Measurements from ENCODE around the gene SLC25A4.
"Not testable (repeated sequence)": the region's sequence is repeated elsewhere in the genome, so short reads cannot be mapped to it uniquely, and the experiment has no call there.

The SLC25A4 gene

DNA sequence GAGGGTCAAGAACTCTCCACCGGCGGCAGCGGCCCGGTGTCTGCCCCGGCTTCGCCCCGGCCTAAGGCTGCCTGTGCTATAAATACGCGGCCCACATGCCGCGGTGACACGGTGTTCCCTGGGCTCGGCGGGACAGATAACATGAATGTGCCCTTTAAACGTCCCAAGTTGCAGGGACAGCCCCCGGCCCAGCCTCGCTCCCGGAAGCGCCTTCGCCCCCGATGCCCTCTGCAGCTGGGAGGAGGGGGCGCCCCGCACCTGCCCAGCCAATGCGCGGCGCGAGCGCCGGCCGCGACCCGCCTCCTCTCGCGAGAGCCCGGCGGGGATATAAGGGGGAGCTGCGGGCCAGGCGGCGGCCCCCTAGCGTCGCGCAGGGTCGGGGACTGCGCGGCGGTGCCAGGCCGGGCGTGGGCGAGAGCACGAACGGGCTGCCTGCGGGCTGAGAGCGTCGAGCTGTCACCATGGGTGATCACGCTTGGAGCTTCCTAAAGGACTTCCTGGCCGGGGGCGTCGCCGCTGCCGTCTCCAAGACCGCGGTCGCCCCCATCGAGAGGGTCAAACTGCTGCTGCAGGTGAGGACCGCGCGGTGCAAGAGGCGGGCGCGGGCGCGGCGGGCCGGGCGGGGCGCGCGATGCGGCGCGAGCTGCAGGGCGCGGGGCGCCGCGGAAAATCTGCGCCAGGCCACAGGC lies at the start of gene SLC25A4:
Gene SLC25A4 (plus strand): TSS at position 355 of the 689 bp plus-strand sequence. CDS start 107 bp downstream, at position 462.
- DNase-seq = peak; percentile 75

DNA sequence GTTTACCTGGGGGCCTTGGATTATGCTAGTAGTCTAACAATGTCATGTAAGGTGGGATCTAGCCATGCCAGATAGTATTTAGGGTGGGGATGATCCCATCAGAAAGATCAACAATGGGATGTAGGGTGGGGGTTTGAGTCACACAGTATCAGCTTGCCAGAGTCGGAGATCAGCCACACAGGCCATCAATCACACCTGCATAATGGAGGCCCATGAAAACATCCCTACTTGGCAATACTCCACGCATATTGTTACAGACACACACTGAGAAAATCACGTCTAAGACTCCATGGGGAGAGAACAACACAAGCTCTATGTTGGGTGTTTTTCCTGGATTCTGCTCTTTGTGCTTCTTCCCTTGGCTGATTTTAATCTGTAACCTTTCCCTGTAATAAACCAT lies 49.5 kb upstream of the SLC25A4 start:
- no peak for DNase-seq

DNA sequence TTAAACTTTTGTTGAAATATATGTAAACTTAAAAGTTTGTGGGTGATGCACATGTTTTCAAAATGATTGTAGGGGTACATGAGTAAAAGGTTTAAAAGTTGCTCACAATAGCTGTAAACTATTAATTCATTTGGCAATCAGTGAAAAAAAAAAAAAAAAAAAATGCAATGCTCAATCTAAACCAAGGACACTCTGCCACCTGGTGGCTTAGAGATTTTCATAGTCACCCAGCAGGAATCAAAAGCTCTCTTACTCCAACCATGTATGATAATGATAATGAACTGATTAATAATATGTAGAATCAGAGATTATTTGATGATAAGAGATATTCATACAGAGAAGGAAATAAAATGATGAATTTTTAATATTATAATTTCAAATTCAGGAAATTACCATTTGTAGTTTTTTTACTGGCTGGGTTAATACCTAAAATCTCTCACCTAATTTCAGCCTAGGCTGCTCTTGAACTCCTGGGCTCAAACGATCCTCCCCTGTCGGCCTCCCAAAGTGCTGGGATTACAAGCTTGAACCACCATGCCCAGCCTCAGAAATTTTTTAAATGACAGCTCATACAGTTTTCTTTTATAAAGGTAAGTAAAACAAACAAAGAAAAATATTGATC lies 46.9 kb upstream of the SLC25A4 start:
- DNase-seq = peak; percentile 20

DNA sequence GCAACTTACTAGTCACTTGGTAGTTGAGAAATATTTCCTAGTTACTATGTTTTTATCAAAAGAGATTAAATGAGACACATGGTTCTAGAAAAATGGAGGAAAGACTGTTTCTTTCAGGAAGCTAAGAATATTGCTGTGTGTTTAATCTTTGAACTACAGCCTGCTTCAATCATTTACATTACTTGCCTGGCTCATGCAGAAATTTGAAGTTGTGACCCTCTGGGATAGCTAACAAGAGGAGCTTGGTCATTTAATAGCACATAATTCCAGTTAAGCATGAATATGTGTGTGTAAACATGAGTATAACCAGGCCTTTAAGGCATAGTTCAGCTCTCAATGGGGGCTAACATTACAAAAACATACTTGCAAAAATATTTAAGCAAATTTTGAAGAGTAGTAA lies 44.6 kb upstream of the SLC25A4 start:
- no peak for DNase-seq

DNA sequence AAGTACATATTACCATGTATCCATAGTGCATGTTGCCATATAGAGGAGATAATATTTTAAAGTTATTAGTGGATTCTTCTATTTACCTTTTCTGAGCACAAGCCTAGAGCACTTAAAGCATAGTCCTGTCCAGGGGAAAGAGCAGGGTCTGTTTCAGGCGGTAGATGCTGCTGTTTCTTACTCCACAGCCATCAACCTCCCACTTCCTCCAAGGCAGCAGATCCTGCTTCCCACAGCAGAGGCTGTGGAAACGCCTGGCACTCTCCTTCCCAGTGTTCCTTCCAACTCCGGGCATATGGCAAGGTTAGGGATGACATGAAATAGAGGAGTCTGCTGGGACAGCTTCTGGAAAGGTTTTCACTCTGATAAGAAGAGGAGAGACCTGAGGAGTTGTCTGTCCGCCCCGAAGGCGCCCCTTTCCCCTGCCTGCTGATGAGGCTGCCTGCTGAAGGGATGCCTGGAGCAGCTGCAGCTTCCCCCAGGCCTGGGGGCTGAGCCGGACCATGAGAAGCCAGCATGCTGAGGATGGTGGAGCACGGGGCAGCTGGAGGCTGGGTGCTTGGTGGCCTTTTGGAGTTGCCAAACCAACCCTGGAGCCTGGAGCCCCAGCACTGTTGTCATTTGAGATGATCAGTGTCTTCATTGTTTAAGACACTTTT lies 43.9 kb upstream of the SLC25A4 start:
- no peak for DNase-seq

DNA sequence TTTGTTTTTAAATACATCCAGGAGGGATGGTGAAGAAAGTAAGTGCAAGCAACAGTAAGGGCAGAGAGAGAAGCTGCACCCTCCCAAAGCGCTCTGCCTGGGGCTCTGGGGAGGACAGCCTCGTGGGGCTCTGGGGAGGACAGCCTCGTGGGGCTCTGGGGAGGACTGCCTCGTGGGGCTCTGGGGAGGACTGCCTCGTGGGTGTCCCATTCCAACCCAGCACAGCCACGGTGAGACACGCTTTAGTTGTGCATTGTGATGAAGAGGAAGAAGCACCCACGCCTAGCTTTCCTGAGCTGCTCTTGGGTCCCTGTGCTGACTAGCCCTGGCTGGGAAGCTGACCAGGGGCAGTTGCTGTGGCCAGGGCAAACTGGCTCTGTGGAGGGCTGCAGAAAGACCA lies 43.1 kb upstream of the SLC25A4 start:
- DNase-seq = no peak

DNA sequence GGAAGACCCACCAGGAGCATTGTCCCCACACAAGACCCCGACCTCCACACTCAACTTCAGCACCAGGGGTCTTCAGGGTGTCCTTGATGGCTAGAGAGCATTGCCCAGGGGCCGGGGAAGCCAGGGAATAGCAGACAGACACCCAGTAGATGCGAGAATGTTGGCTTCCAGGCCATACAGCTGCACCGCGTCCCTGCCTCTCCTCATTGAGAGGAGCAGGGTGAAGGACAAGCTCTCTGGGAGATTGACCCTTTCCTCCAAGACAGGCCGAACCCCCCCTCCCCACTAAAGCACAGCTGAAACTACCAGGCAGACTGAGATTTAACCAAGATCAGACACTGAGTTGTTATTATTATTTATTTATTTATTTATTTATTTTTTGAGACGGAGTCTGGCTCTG lies 42.6 kb upstream of the SLC25A4 start:
- DNase-seq = no peak

DNA sequence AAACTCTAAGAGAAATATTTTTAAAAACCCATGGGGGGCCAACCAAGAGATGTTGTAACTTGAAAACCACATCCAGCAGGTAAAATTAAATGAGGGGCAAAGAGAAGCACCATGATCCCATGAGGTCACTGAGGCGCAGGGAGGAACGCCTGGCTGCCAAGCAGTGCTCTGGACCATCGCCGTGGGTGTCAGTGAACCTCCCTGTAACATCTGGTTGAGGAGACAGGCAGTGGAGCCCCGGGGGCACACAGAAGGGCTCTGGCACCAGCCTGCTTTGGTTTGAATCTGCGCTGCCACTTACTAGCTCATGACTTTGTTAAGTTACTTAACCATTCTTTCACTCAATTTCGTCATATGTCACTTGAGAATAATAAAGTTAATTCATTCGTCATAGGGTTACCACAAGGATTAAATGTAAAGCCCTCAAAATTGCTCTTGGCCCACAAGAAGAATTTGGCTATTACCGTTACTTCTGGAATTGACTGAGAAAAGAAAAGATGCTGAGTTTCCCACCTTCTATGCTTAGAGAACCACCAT lies 41.6 kb upstream of the SLC25A4 start:
- DNase-seq = no peak

DNA sequence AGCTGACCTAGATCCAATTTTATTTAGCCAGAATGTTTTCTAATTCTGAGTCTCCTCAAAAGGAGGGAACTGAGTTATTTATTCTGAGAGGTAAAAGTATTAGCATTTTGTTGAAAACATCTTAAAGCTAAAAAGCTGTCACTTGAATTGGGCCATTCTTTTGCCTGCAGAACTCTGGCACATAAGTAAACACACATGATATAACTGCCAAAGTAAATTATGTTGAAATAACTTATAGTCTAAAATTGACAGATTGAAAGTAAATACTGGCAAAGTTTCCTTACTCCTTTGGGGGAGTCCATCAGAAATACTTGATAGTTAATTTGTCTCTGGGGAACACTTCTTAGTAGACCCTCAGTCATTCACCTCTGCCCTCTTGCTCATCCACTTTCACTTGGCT lies 38.3 kb upstream of the SLC25A4 start:
- no peak for DNase-seq

DNA sequence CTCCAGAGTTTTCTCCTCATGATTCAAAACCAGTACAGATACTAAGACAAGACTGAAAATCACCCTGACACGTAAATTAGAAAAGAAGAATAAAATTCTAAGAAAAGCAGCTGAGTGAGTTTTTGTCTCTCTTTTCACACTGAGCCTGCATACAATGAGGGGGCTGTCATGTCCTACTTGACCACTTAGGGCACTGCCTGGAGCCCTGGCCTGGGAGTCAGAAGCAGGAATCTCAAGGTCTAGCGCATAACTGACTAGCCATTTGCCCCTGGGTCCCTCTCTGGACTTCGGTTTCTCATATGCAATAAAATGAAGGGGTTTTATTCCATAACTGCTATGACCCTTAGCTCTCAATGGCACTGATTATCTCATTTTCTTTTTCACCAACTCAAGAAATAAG lies 36.7 kb upstream of the SLC25A4 start:
- no peak for DNase-seq

DNA sequence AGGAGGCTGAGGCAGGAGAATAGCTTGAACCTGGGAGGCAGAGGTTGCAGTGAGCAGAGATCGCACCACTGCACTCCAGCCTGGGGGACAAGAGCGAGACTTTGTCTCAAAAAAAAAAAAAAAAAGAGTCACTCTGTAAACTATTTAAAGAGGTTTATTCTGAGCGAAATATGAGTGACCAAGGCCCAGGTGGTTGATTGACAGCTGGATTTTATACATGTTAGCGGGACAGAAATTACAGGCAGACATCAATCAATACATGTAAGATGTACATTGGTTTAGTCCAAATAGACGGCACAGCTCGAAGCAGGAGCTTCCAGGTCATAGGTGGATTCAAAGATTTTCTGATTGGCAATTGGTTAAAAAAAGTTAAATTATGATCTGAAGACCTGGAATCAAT lies 35.5 kb upstream of the SLC25A4 start:
- DNase-seq = not testable (repeated sequence)

DNA sequence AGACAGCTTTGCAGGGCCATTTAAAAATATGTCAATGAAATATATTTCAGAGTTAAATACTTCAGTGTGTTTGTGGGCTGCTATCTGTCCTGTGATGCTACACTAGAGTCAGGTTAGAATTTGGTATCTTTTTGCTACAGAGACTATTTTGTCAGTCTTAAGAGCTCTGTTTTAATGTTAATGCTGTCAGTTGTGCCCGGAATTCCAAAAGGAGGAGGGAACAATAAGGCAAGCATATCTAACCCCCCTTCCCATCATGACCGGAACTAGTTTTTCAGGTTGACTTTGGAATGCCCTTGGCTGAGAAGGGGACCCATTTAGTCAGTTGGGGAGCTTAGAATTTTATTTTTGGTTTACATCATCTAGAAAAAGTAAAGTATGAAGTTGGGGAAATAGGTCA lies 34.9 kb upstream of the SLC25A4 start:
- DNase-seq = no peak

DNA sequence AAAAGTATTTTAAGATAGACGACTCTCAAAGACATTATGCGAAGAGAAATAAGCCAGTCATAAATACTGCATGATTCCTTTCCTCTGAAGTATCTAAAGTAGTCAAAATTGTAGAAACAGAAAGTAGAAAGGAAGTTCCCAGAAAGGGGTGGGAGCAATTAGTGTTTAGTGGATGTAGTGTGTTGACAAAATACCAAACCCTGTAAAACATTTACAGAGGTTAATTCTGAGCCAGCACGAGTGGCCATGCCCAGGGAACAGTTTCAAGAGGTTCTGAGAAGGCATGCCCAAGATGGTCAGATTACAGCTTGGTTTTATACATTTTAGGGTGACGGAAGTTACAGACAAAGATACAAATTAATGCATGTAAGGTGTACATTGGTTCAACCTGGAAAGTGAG lies 34.4 kb upstream of the SLC25A4 start:
- DNase-seq = peak; percentile 25

DNA sequence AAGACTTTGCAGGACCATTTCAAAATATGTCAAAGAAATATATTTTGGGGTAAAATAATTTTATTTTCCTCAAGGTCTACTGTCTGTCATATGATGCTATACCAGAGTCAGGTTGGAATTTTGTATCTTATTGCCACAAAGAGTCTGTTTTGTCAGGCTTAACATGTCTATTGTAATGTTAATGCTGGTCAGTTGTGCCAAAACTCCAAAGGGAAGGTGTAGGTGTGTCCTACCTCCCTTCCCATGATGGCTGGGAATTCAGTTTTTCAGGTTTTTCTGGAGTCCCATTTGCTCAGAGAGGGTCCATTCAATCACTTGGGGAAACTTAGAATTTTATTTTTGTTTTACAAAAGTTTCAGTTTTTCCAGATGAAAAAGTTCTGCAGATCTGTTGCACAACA lies 33.3 kb upstream of the SLC25A4 start:
- no peak for DNase-seq

DNA sequence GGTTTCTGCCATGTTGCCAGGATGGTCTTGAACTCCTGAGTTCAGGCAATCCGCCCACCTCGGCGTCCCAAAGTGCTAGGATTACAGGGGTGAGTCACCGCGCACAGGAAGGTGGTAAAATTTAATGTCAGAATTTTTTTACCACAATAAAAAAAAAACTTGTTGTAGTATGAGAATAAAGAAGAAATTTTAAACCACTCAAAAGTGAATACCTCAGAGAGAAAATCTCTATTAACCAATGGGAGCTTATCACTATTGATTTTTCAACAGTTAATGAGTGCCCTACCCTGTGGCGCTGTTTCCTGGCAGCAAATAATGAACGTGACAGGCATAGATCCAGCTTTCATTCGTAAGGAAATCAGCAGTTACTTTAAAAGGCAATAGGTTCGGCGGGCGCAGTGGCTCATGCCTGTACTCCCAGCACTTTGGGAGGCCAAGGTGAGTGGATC lies 32.7 kb upstream of the SLC25A4 start:
- DNase-seq = no peak

DNA sequence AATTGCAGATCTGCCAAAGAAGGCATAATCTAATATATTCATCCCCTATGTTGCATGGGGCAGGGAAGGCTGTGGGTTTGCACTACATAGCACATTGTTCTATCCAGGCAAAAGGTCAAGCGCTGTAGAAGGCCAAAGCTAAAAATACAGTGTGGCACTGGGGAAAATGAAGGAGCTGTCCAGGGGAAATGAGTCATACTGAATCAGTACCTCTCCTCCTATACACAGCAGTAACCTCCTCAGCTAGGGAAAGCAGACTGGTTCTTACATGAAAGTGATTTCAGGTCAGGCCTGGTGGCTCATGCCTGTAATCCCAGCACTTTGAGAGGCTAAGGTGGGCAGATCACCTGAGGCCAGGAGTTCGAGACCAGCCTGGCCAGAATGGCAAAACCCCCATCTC lies 31.0 kb upstream of the SLC25A4 start:
- peak; percentile 94 for DNase-seq

DNA sequence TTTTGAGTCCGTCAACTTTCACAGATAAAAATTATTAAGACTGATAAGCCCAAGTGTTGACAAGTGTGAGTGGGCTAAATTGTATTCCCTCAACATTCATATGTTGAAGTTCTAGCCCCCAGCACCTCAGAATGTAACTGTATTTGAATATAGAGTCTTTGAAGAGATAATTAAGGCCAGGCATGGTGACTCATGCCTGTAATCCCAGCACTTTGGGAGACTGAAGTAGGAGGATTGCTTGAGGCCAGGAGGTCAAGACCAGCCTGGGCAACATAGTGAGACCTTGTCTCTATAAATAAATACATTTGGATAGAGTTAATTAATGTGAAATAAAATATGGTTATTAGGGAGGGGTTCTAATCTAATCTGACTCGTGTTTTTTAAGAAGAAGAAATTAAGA lies 29.7 kb upstream of the SLC25A4 start:
- DNase-seq = no peak

DNA sequence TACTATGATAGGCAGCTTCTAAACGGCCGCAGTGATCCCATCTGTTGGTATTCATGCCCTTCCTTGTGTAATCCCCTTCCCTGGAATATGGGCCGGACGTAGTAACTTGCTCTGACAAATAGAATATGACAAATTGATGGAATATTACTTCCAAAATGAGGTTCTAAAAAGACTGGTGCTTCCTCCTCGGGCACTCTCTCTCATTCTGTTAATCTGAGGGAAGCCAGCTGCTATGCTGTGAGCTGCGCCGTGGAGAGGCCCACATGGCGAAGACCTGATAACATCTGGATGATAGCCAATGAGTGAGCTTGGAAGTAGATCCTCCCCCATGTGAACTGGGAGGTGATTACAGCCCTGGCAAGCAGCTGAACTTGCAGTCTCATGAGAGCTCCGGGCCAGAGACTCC lies 27.2 kb upstream of the SLC25A4 start:
- peak; percentile 92 for DNase-seq

DNA sequence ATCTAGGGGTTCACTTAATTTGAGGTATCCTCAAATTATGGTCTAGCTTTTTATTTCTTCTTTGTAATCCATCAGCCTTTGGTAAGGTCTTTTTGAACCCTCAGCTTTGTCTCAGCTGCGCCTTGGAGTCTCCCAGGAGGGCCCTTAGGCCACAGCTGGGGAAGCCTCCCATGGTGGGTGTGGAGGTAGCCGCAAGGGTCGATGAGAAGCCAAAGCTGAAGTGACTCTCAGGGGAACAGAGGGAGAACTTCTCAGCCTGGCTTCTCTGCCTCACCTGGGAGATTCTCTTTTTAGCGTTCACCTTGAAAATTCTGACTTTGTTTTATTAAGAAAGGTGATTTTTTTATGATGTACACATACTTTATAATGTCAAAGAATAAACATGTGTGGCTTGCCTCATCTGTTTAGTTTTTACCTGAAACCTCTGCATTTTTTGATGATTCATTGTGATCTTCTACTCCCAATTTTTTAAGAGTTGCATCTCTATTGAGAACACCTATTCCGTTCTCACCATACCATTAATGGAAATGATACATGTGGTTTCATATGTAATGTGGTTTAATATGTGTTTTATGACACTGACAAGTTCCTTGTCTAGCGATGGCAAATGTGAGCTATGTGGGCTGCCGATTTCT lies 25.6 kb upstream of the SLC25A4 start:
- no peak for DNase-seq

DNA sequence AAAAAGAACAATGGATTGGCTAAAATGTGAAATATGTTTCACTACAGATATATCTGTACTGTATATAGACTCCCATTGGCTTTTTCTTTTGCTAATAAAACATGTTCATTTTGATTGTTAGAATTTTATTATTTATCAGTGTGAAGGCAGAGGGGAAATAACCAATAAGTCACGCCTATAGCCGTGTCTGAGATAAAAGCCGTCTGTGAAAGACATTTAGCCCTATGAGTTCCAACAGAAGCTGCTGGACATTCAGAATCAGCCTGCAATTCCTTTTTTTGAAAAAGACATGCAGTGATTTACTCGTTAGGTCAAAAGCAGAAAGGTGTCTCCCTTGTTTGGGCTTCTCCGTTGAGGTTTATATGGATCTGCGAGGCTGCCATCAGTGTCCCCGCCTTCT lies 24.2 kb upstream of the SLC25A4 start:
- DNase-seq = no peak

DNA sequence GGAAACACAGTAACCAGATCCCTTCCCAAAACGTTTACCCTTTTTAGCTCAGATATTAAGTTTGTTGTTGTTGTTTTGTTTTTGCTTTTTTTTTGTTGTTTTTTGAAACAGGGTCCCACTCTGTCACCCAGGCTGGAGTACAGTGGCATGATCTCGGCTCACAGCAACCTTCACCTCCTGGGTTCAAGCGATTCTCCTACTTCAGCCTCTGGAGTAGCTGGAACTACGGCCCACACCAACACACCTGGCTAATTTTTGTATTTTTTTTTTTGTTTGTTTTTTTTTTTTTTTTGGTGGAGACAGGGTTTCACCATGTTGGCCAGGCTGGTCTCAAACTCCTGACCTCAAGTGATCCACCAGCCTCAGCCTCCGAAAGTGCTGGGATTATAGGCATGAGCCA lies 23.6 kb upstream of the SLC25A4 start:
- DNase-seq = not testable (repeated sequence)

DNA sequence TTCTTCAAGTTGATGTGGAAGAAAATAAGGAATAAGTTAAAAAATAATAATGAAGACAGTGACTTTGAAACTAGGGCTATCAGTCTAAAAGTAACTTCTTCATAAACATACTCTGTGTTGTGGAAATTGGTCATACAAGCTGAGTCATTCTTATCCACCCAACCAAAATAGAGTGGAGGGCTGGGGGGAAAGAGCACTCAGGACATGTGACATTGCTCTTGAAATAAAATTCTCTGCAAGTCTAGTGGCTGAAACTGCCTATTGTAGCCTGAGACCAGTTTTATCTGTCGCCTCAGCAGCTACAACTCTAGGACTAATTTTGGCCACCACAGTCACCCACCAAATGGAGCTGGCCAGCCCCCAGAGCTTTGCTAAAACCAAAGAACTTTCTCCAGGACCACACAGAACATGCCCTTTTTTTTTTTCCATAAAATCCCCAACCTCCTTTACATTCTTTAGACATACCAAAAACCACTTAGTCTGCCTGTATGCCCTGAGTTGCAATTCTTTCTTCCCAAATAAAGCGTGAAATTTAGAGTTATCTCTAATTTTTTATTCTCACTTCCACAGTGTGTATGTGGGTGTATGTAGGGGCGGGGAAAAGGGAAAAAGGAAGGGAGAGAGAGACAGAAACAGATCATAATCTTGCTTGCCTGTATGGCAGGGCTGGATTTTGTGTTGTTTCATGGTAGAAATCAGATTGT lies 23.0 kb upstream of the SLC25A4 start:
- DNase-seq = no peak

DNA sequence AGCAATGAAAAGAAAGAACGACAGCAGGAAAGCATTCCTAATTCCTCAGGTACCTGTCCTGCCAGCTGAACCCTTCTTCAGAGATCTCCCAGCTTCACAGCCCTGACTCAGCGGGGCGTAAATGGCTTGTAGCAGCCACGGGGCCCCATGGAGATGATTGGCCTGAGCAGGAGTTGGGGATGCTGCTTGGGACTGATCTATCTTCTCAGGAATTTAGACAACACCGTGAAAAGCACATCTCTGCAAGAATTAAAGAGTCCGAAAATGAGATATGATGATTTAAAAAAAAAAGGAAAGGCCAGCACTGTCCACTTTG lies 22.5 kb upstream of the SLC25A4 start:
- DNase-seq = no peak
